ENCODE results near the gene GNG11. TPM values are rescaled to one million over a fixed set of nuclear protein-coding genes. Genes with fewer than 3 reads are reported as not detected.

GNG11 gene
- total and polyA plus RNA-seq, 4 donors = 13.4 to 39.1 (median 14.8) TPM

- Histone ChIP-seq H3K9me3 (ENCODE audit: control insufficient read depth, insufficient read depth, low read length) (no peaks in the 10 kb centered on the region), H3K4me3 (ENCODE audit: low read depth, low read length) (no peak overlapping the region), H3K4me1 (ENCODE audit: control insufficient read depth, insufficient read depth, low read length) (no peaks in the 10 kb centered on the region), H3K27me3 (ENCODE audit: control insufficient read depth, insufficient read depth, low read length) (no peaks in the 10 kb centered on the region), H3K27ac (ENCODE audit: low read depth, low read length) (no peak overlapping the region), H3K36me3 (ENCODE audit: control insufficient read depth, insufficient read depth, low read length) (no peaks in the 10 kb centered on the region)
- WGBS (ENCODE audit: insufficient coverage) = no CpG with 5 or more reads among the region's 3 CpGs
- DNase-seq (ENCODE audit: low read depth in 4 of 6, low spot score in 6 of 6) = peak in 1 of 6 donors; percentile 32
Measured at GRCh38 chr7:93958216-93958615, 36.7 kb downstream of the GNG11 start.

- no peaks in the 10 kb centered on the region for H3K27me3 ChIP-seq (ENCODE audit: control insufficient read depth, insufficient read depth, low read length)
- no peaks in the 10 kb centered on the region for H3K4me1 ChIP-seq (ENCODE audit: control insufficient read depth, insufficient read depth, low read length)
- H3K4me3 ChIP-seq (ENCODE audit: low read depth, low read length) = no peak overlapping the region
- H3K9me3 ChIP-seq (ENCODE audit: control insufficient read depth, insufficient read depth, low read length) = no peaks in the 10 kb centered on the region
- WGBS (ENCODE audit: insufficient coverage) = 100% methylated on average over 1 of the region's 3 CpGs
- no peak overlapping the region for H3K27ac ChIP-seq (ENCODE audit: low read depth, low read length)
- H3K36me3 ChIP-seq (ENCODE audit: control insufficient read depth, insufficient read depth, low read length) = no peaks in the 10 kb centered on the region
- DNase-seq (ENCODE audit: low read depth in 4 of 6, low spot score in 6 of 6) = no peak
Measured at GRCh38 chr7:93958651-93959050, 37.1 kb downstream of the GNG11 start.

- H3K4me1 ChIP-seq (ENCODE audit: control insufficient read depth, insufficient read depth, low read length) = no peaks in the 10 kb centered on the region
- H3K4me3 ChIP-seq (ENCODE audit: low read depth, low read length) = no peak overlapping the region
- 86% methylated on average over 1 of the region's 3 CpGs for WGBS (ENCODE audit: insufficient coverage)
- H3K9me3 ChIP-seq (ENCODE audit: control insufficient read depth, insufficient read depth, low read length) = no peaks in the 10 kb centered on the region
- no peaks in the 10 kb centered on the region for H3K27me3 ChIP-seq (ENCODE audit: control insufficient read depth, insufficient read depth, low read length)
- H3K27ac ChIP-seq (ENCODE audit: low read depth, low read length) = no peak overlapping the region
- no peaks in the 10 kb centered on the region for H3K36me3 ChIP-seq (ENCODE audit: control insufficient read depth, insufficient read depth, low read length)
- no peak for DNase-seq (ENCODE audit: low read depth in 4 of 6, low spot score in 6 of 6)
Measured at GRCh38 chr7:93960986-93961385, 39.5 kb downstream of the GNG11 start.

- WGBS (ENCODE audit: insufficient coverage) = no CpG with 5 or more reads among the region's 5 CpGs
- H3K36me3 ChIP-seq (ENCODE audit: control insufficient read depth, insufficient read depth, low read length) = no peaks in the 10 kb centered on the region
- H3K4me1 ChIP-seq (ENCODE audit: control insufficient read depth, insufficient read depth, low read length) = no peaks in the 10 kb centered on the region
- no peak for DNase-seq (ENCODE audit: low read depth in 4 of 6, low spot score in 6 of 6)
- no peak overlapping the region for H3K27ac ChIP-seq (ENCODE audit: low read depth, low read length)
- H3K4me3 ChIP-seq (ENCODE audit: low read depth, low read length) = no peak overlapping the region
- no peaks in the 10 kb centered on the region for H3K27me3 ChIP-seq (ENCODE audit: control insufficient read depth, insufficient read depth, low read length)
- H3K9me3 ChIP-seq (ENCODE audit: control insufficient read depth, insufficient read depth, low read length) = no peaks in the 10 kb centered on the region
Measured at GRCh38 chr7:93964262-93964661, 42.7 kb downstream of the GNG11 start.

GRCh38 chr7:93964813-93965212 lies 43.3 kb downstream of the GNG11 start:
- Histone ChIP-seq H3K4me1 (ENCODE audit: control insufficient read depth, insufficient read depth, low read length) (no peaks in the 10 kb centered on the region), H3K27me3 (ENCODE audit: control insufficient read depth, insufficient read depth, low read length) (no peaks in the 10 kb centered on the region), H3K4me3 (ENCODE audit: low read depth, low read length) (no peak overlapping the region), H3K27ac (ENCODE audit: low read depth, low read length) (no peak overlapping the region), H3K36me3 (ENCODE audit: control insufficient read depth, insufficient read depth, low read length) (no peaks in the 10 kb centered on the region), H3K9me3 (ENCODE audit: control insufficient read depth, insufficient read depth, low read length) (no peaks in the 10 kb centered on the region)
- WGBS (ENCODE audit: insufficient coverage) = no CpG with 5 or more reads among the region's 3 CpGs
- DNase-seq (ENCODE audit: low read depth in 4 of 6, low spot score in 6 of 6) = peak in 1 of 6 donors; percentile 12

GRCh38 chr7:93968911-93969620 lies 47.5 kb downstream of the GNG11 start:
- DNase-seq (ENCODE audit: low read depth in 4 of 6, low spot score in 6 of 6) = no peak
- WGBS (ENCODE audit: insufficient coverage) = 57% methylated on average over 1 of the region's 2 CpGs
- no peaks in the 10 kb centered on the region for H3K4me1 ChIP-seq (ENCODE audit: control insufficient read depth, insufficient read depth, low read length)
- no peaks in the 10 kb centered on the region for H3K9me3 ChIP-seq (ENCODE audit: control insufficient read depth, insufficient read depth, low read length)
- no peak overlapping the region for H3K4me3 ChIP-seq (ENCODE audit: low read depth, low read length)
- no peaks in the 10 kb centered on the region for H3K36me3 ChIP-seq (ENCODE audit: control insufficient read depth, insufficient read depth, low read length)
- H3K27ac ChIP-seq (ENCODE audit: low read depth, low read length) = no peak overlapping the region
- H3K27me3 ChIP-seq (ENCODE audit: control insufficient read depth, insufficient read depth, low read length) = no peaks in the 10 kb centered on the region

- Histone ChIP-seq H3K4me1 (ENCODE audit: control insufficient read depth, insufficient read depth, low read length) (no peaks in the 10 kb centered on the region), H3K27ac (ENCODE audit: low read depth, low read length) (no peak overlapping the region), H3K4me3 (ENCODE audit: low read depth, low read length) (no peak overlapping the region), H3K27me3 (ENCODE audit: control insufficient read depth, insufficient read depth, low read length) (no peaks in the 10 kb centered on the region), H3K36me3 (ENCODE audit: control insufficient read depth, insufficient read depth, low read length) (no peaks in the 10 kb centered on the region), H3K9me3 (ENCODE audit: control insufficient read depth, insufficient read depth, low read length) (no peaks in the 10 kb centered on the region)
- WGBS (ENCODE audit: insufficient coverage) = 44% methylated on average over 2 of the region's 6 CpGs
- no peak for DNase-seq (ENCODE audit: low read depth in 4 of 6, low spot score in 6 of 6)
Measured at GRCh38 chr7:93972029-93972725, 50.6 kb downstream of the GNG11 start.

- no peaks in the 10 kb centered on the region for H3K9me3 ChIP-seq (ENCODE audit: control insufficient read depth, insufficient read depth, low read length)
- WGBS (ENCODE audit: insufficient coverage) = no CpG with 5 or more reads among the region's 1 CpG
- H3K27ac ChIP-seq (ENCODE audit: low read depth, low read length) = no peak overlapping the region
- H3K4me3 ChIP-seq (ENCODE audit: low read depth, low read length) = no peak overlapping the region
- no peaks in the 10 kb centered on the region for H3K27me3 ChIP-seq (ENCODE audit: control insufficient read depth, insufficient read depth, low read length)
- no peak for DNase-seq (ENCODE audit: low read depth in 4 of 6, low spot score in 6 of 6)
- no peaks in the 10 kb centered on the region for H3K36me3 ChIP-seq (ENCODE audit: control insufficient read depth, insufficient read depth, low read length)
- H3K4me1 ChIP-seq (ENCODE audit: control insufficient read depth, insufficient read depth, low read length) = no peaks in the 10 kb centered on the region
Measured at GRCh38 chr7:93973134-93973533, 51.6 kb downstream of the GNG11 start.

GRCh38 chr7:93977211-93977950 lies 55.8 kb downstream of the GNG11 start:
- Histone ChIP-seq H3K4me1 (ENCODE audit: control insufficient read depth, insufficient read depth, low read length) (no peaks in the 10 kb centered on the region), H3K27me3 (ENCODE audit: control insufficient read depth, insufficient read depth, low read length) (no peaks in the 10 kb centered on the region), H3K4me3 (ENCODE audit: low read depth, low read length) (no peak overlapping the region), H3K27ac (ENCODE audit: low read depth, low read length) (no peak overlapping the region), H3K9me3 (ENCODE audit: control insufficient read depth, insufficient read depth, low read length) (no peaks in the 10 kb centered on the region), H3K36me3 (ENCODE audit: control insufficient read depth, insufficient read depth, low read length) (no peaks in the 10 kb centered on the region)
- no peak for DNase-seq (ENCODE audit: low read depth in 4 of 6, low spot score in 6 of 6)
- whole genome bisulfite sequencing (ENCODE audit: insufficient coverage) = 77% methylated on average over 6 of the region's 7 CpGs
